BJ (cell line): ENCODE results near the gene RNF14. TPM values are rescaled to one million over a fixed set of nuclear protein-coding genes. Genes with fewer than 3 reads are reported as not detected.

Source experiments
- CTCF ChIA-PET: fragments of 350-600 bp; formaldehyde crosslinking; extraction: SDS; loops from one replicate; lab custom pipeline; 2021; ENCODE audit warnings: antibody characterized with exemption, inconsistent platforms; lab: Yijun Ruan, JAX
- POLR2A ChIA-PET: fragments of 300-600 bp; sonication (Branson Sonifier 250); formaldehyde crosslinking; extraction: SDS; loops from one replicate; lab custom pipeline; 2021; ENCODE audit warnings: antibody characterized with exemption; lab: Charles Lee
- DNase-seq: peaks from one replicate; pipeline ENCODE4 v3.0.0-alpha.2; 2011; ENCODE audit warnings: low read depth
- H3K27me3 ChIP-seq: 2 replicates; pipeline ENCODE4 v1.6.0; 2011; ENCODE audit warnings: low read length; ENCODE audit not compliant: control insufficient read depth, insufficient read depth
- H3K36me3 ChIP-seq: 2 replicates; pipeline ENCODE4 v1.5.1; 2011; ENCODE audit warnings: low read length; ENCODE audit not compliant: control insufficient read depth, insufficient read depth
- H3K4me3 ChIP-seq: 2 replicates; pipeline ENCODE4 v1.5.1; 2011; ENCODE audit warnings: low read depth, mild to moderate bottlenecking, control low read depth, low read length
- CTCF ChIP-seq: IDR thresholded peaks from 2 replicates; pipeline ENCODE4 v1.5.1; 2011; ENCODE audit warnings: low read depth, mild to moderate bottlenecking, control low read depth, inconsistent platforms, low read length, moderate library complexity; ENCODE audit not compliant: insufficient read depth
- polyA plus RNA-seq: library from polyadenylated mRNA; depleted of rRNA; stranded (reverse); fragments of >200 nt; gene quantifications from 2 replicates; pipeline ENCODE4 v1.2.3, GENCODE V29; 2011

RNF14 gene
- polyA plus RNA-seq, 1 experiment = 27.2 TPM

- Histone ChIP-seq H3K27me3 (no peaks in the 10 kb centered on the region), H3K36me3 (peaks cover 15% of the 10 kb centered on the region), H3K4me3 (no peak overlapping the region)
- ChIA-PET CTCF (interaction anchor here (0.8 to 5.7 kb wide), 8 partner anchors 9 to 246 kb away, joined by 3 to 57 read pairs (median 4); partner anchors contain the start of genes PCDH1 and PCDH12), POLR2A (no interaction called here)
- no peak for TF ChIP-seq CTCF
- DNase-seq = no peak
These were observed 27.1 kb upstream of the RNF14 start for GRCh38 chr5:141941779-141942178.

- TF ChIP-seq CTCF = no peak
- no peak for DNase-seq
- Histone ChIP-seq H3K36me3 (peaks cover 11% of the 10 kb centered on the region), H3K27me3 (no peaks in the 10 kb centered on the region), H3K4me3 (no peak overlapping the region)
- ChIA-PET CTCF (interaction anchor here (1.2 to 5.7 kb wide), 4 partner anchors 17 to 62 kb away, joined by 3 to 57 read pairs (median 6); partner anchors contain the start of gene PCDH12), POLR2A (no interaction called here)
These were observed 26.6 kb upstream of the RNF14 start for GRCh38 chr5:141942185-141942857.

GRCh38 chr5:141944076-141944475 is 24.8 kb upstream of the RNF14 start:
- DNase-seq = no peak
- no peak for TF ChIP-seq CTCF
- H3K4me3 ChIP-seq = no peak overlapping the region
- ChIA-PET POLR2A (no interaction called here), CTCF (interaction anchor here (1.7 to 5.7 kb wide), 2 partner anchors 15 to 65 kb away, joined by 4 to 57 read pairs; partner anchors contain the start of genes PCDH1 and PCDH12)
- H3K27me3 ChIP-seq = no peaks in the 10 kb centered on the region
- H3K36me3 ChIP-seq = peaks cover 3% of the 10 kb centered on the region

GRCh38 chr5:141945511-141946051 is 23.3 kb upstream of the RNF14 start:
- Histone ChIP-seq H3K4me3 (no peak overlapping the region), H3K36me3 (no peaks in the 10 kb centered on the region), H3K27me3 (no peaks in the 10 kb centered on the region)
- POLR2A ChIA-PET = no interaction called here
- TF ChIP-seq CTCF = no peak
- CTCF ChIA-PET = interaction anchor here (1.0 to 3.8 kb wide), 3 partner anchors 11 to 24 kb away, joined by 4 to 38 read pairs (median 9); partner anchors contain the start of genes PCDH12 and RNF14
- no peak for DNase-seq

- DNase-seq = no peak
- ChIA-PET POLR2A (no interaction called here), CTCF (interaction anchor here (1.3 to 3.8 kb wide), 4 partner anchors 10 to 43 kb away, joined by 3 to 38 read pairs (median 6); partner anchors contain the start of gene PCDH12)
- H3K36me3 ChIP-seq = no peaks in the 10 kb centered on the region
- no peak for TF ChIP-seq CTCF
- H3K4me3 ChIP-seq = no peak overlapping the region
- no peaks in the 10 kb centered on the region; the same call in 1 of the 2 replicates for H3K27me3 ChIP-seq
These were observed 21.6 kb upstream of the RNF14 start for GRCh38 chr5:141947316-141947715.
